VCaP (cell line): Measurements from ENCODE around the gene EFNA5.

Experiments
- H3K27ac ChIP-seq: fragments of 450-650 bp; 2 replicates; pipeline ENCODE4 v1.5.1; 2017
- TF ChIP-seq, protein P1 (sequence below): fragments of 450-650 bp; conservative IDR thresholded peaks from 2 replicates; pipeline ENCODE4 v1.5.1; 2017; ENCODE audit warnings: mild to moderate bottlenecking, moderate library complexity

EFNA5 gene

DNA sequence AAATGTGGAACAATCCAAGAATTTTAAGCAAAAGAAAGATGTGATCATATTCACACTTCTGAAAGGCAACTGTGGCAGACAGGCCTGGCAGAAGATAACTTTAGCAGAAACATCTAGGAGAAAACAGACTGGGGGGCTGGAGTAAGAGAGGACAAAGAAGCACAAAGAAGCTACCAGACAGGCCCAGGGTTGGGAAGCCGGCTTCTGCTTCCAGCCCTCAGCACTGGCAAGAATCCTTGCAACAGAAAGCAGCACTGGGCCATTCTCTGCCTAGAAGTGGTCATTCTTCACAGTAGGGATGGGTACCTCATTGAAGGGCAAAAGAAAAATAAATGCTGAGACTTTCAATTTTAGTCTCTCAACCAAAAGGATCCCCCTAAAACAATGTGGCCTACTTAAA is 49.6 kb downstream of the EFNA5 start:
- TF ChIP-seq, protein P1, sequence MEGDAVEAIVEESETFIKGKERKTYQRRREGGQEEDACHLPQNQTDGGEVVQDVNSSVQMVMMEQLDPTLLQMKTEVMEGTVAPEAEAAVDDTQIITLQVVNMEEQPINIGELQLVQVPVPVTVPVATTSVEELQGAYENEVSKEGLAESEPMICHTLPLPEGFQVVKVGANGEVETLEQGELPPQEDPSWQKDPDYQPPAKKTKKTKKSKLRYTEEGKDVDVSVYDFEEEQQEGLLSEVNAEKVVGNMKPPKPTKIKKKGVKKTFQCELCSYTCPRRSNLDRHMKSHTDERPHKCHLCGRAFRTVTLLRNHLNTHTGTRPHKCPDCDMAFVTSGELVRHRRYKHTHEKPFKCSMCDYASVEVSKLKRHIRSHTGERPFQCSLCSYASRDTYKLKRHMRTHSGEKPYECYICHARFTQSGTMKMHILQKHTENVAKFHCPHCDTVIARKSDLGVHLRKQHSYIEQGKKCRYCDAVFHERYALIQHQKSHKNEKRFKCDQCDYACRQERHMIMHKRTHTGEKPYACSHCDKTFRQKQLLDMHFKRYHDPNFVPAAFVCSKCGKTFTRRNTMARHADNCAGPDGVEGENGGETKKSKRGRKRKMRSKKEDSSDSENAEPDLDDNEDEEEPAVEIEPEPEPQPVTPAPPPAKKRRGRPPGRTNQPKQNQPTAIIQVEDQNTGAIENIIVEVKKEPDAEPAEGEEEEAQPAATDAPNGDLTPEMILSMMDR = no peak

DNA sequence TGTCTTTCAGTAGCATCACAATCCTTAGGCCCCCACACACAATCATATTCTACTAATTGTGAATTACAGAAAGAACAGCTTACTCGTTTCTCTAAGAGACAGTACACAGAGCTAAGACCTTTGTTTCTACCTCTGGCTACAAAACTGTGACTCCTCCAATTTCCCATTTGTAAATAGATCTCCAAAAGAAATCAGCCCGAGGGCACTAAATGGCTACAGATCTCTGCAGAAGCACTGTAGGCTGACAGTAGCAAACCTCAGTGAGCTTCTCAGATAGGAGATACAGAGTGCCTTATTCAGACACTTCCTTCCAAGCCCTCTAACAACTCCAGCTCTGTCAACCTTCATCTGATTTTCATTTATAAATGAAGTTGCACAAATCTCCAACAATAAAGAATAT is 51.0 kb downstream of the EFNA5 start:
- H3K27ac ChIP-seq = no peak overlapping the region
- TF ChIP-seq, protein P1 = no peak

More for the DNA sequence above, 49.6 kb downstream of the EFNA5 start:
- no peak overlapping the region for H3K27ac ChIP-seq

DNA sequence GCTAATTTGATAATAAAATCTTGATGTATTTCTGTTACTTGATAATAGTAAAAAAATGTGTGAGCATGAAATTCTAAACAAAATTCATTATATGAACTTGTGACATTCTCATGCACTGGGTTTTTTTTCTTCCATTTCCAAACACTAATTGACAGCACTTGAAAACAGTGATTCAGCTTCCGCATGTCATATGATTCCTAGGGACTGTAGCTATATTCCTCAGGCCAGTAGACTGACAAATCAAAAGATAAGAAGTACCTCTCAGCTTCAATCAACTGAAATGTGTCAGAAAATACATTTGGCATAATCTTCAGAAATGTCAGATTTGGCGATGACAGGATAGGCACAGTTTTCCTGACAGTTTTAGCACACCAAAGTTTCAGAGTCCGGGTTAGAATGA is 52.5 kb downstream of the EFNA5 start:
- H3K27ac ChIP-seq = no peak overlapping the region
- TF ChIP-seq, protein P1 = no peak

DNA sequence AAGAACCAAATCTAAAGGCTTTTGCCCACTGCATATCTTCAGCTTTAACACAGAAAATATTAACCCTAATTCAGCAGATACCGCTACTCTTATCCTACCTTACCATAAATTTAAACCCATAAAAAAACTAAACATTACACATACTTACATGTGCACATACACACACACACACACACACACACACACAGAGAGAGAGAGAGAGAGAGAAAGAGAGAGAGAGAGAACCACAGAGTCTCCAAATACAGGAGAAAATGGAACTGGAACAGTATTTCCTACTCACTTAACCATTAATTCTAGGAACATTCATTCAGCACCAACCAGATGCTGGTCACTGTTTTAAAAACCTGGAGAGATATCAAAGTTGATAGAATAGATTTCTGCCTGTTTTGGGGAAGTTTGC is 53.7 kb downstream of the EFNA5 start:
- no peak overlapping the region for H3K27ac ChIP-seq
- TF ChIP-seq, protein P1 = no peak

DNA sequence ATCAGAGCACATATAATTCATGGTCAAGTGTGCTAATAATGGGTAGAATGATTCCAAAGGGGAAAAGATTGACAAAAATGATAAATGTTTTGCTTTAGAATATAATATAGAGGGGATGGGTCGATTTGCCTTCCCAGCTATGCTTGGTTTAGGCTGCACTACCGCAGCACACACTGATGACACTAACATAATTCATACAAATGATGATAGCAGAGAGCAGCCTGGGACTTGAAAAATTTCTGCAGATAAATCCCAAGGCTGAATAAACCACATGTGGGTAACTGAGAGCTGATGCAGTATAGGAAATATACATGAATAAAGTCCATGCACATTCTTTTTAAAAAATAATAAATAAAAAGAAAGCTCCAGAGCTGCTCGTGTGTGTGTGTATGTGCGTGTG is 54.5 kb downstream of the EFNA5 start:
- TF ChIP-seq, protein P1 = no peak
- no peak overlapping the region for H3K27ac ChIP-seq

DNA sequence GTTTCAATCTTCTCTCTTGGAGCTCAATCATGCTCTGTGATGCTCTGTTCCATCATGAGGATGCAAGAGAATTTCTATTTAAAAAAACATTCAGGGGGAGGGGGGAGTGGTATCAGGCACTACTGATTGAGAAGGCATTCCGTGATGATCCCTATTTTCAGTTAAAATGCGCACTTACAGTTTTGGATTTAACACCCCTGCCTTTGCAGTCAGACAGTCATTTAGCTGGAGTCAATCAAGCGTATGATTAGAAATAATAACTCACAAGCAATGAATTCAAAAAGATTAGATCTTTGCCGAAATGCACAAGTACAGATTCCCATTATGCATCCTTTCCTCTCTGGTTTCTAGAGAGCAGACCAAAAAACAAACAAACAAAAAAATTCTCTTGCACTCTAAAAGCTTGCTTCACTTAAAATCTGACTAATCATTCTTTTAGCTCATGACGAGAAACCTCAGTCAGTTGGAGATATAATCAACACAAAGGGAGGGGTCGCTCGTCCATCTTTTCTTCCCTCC is 55.4 kb downstream of the EFNA5 start:
- H3K27ac ChIP-seq = no peak overlapping the region
- TF ChIP-seq, protein P1 = no peak

DNA sequence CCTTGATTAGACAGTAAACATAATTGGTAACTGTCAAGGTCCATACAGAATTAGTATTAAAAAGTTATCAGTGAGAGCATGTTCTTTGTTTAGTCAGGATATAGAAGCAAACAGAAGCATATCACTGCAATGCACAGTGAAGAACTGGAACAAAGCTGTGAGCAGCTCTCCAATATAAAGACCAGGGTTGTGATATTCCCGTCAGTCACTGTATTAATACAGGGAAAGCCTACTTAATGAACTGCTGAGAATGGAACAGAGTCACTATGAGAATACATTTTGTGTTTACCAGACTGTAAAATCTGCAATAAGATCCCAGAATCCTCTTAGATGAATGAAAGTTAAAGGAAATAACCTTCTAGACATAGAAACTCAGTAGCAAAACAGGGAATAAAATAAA is 58.2 kb downstream of the EFNA5 start:
- TF ChIP-seq, protein P1 = no peak
- no peak overlapping the region for H3K27ac ChIP-seq
